GM12891 (cell line): ENCODE data around the gene FNDC3B.

Experiments used
- DNase-seq: peaks from one replicate; pipeline ENCODE4 v3.0.0; 2011; ENCODE audit warnings: low spot score; ENCODE audit not compliant: insufficient read length
- FAIRE-seq: peaks from 2 replicates; lab custom pipeline; 2011; peaks lifted over from hg19 to GRCh38; lab: Jason Lieb, UNC
- PAX5 ChIP-seq: IDR thresholded peaks from 2 replicates; pipeline ENCODE4 v1.6.1; 2011; ENCODE audit warnings: low read length, moderate library complexity, mild to moderate bottlenecking; ENCODE audit not compliant: insufficient read depth, severe bottlenecking
- POLR2A ChIP-seq: IDR thresholded peaks from 2 replicates; pipeline ENCODE4 v1.6.1; 2011; ENCODE audit warnings: low read depth, low read length, control low read depth
- POLR2AphosphoS5 ChIP-seq: IDR thresholded peaks from 2 replicates; pipeline ENCODE4 v1.6.1; 2011; ENCODE audit warnings: low read depth, low read length, control low read depth
- POU2F2 ChIP-seq: IDR thresholded peaks from 2 replicates; pipeline ENCODE4 v1.6.1; 2011; ENCODE audit warnings: low read depth, mild to moderate bottlenecking, control low read depth, low read length, moderate library complexity
- SPI1 ChIP-seq: IDR thresholded peaks from 2 replicates; pipeline ENCODE4 v1.6.1; 2011; ENCODE audit warnings: low read depth, low read length, control low read depth
- TAF1 ChIP-seq: IDR thresholded peaks from 2 replicates; pipeline ENCODE4 v1.6.1; 2011; ENCODE audit warnings: low read depth, low read length, control low read depth

The FNDC3B gene

GRCh38 chr3:172437713-172438112 lies 398.3 kb downstream of the FNDC3B start:
- no peak for DNase-seq
- TF ChIP-seq POLR2AphosphoS5, result no peak
- no peak for TF ChIP-seq POU2F2
- TF ChIP-seq POLR2A, result no peak
- TF ChIP-seq SPI1, result no peak
- TF ChIP-seq TAF1, result no peak
- no peak for FAIRE-seq

GRCh38 chr3:172438186-172438585 lies 398.8 kb downstream of the FNDC3B start:
- DNase-seq, result no peak
- TF ChIP-seq POLR2A (no peak), POU2F2 (no peak), SPI1 (no peak), TAF1 (no peak), PAX5 (no peak), POLR2AphosphoS5 (no peak)
- no peak for FAIRE-seq

GRCh38 chr3:172441581-172441980 lies 402.2 kb downstream of the FNDC3B start:
- no peak for FAIRE-seq
- no peak for DNase-seq
- TF ChIP-seq POLR2A (no peak), TAF1 (no peak), POU2F2 (no peak), PAX5 (no peak), SPI1 (no peak), POLR2AphosphoS5 (no peak)

GRCh38 chr3:172442606-172443005 lies 403.2 kb downstream of the FNDC3B start:
- FAIRE-seq (no peak), DNase-seq (no peak)
- no peak for TF ChIP-seq TAF1
- no peak for TF ChIP-seq PAX5
- no peak for TF ChIP-seq POLR2AphosphoS5
- no peak for TF ChIP-seq POU2F2
- no peak for TF ChIP-seq SPI1
- TF ChIP-seq POLR2A, result no peak

GRCh38 chr3:172444821-172445220 lies 405.4 kb downstream of the FNDC3B start:
- FAIRE-seq, result no peak
- no peak for DNase-seq
- TF ChIP-seq POU2F2 (no peak), SPI1 (no peak), TAF1 (no peak), POLR2A (no peak), PAX5 (no peak), POLR2AphosphoS5 (no peak)

- TF ChIP-seq PAX5 (no peak), POU2F2 (no peak), SPI1 (no peak), POLR2AphosphoS5 (no peak), POLR2A (no peak), TAF1 (no peak)
- FAIRE-seq (no peak), DNase-seq (no peak)
Measured at GRCh38 chr3:172446198-172446597, 406.8 kb downstream of the FNDC3B start.

- DNase-seq (peak; percentile 8), FAIRE-seq (no peak)
- no peak for TF ChIP-seq SPI1
Measured at GRCh38 chr3:172447611-172448579, 408.5 kb downstream of the FNDC3B start, which contains the start of gene GHSR. GHSR (minus strand) TSS chr3:172448456; CDS start chr3:172448413, 43 bp downstream.

GRCh38 chr3:172448661-172449465 lies 409.5 kb downstream of the FNDC3B start:
- no peak for TF ChIP-seq SPI1
- TF ChIP-seq TAF1, result no peak
- no peak for TF ChIP-seq POU2F2
- no peak for TF ChIP-seq PAX5
- TF ChIP-seq POLR2A, result no peak
- no peak for TF ChIP-seq POLR2AphosphoS5
- DNase-seq (peak; percentile 7), FAIRE-seq (no peak)

GRCh38 chr3:172449466-172450149 lies 410.2 kb downstream of the FNDC3B start:
- TF ChIP-seq POLR2A (no peak), POLR2AphosphoS5 (no peak), SPI1 (no peak), PAX5 (no peak), TAF1 (no peak), POU2F2 (no peak)
- DNase-seq (peak; percentile 4), FAIRE-seq (no peak)
